Measurements from ENCODE around the gene TDRD9.

Gene TDRD9

GRCh38 chr14:104080376-104081260 lies 152.4 kb downstream of the TDRD9 start:
- H3K4me3 ChIP-seq (ENCODE audit: low read depth, low read length) = no peak overlapping the region
- TF ChIP-seq MAX (IDR thresholded peaks at IDR 0.05; ENCODE audit: low read depth, low read length) (no peak), POLR2A (IDR thresholded peaks at IDR 0.05; ENCODE audit: extremely low read depth, insufficient read length) (no peak), MYC (IDR thresholded peaks at IDR 0.05; ENCODE audit: low read depth, low read length) (no peak)
- TF ChIP-seq, protein P1, sequence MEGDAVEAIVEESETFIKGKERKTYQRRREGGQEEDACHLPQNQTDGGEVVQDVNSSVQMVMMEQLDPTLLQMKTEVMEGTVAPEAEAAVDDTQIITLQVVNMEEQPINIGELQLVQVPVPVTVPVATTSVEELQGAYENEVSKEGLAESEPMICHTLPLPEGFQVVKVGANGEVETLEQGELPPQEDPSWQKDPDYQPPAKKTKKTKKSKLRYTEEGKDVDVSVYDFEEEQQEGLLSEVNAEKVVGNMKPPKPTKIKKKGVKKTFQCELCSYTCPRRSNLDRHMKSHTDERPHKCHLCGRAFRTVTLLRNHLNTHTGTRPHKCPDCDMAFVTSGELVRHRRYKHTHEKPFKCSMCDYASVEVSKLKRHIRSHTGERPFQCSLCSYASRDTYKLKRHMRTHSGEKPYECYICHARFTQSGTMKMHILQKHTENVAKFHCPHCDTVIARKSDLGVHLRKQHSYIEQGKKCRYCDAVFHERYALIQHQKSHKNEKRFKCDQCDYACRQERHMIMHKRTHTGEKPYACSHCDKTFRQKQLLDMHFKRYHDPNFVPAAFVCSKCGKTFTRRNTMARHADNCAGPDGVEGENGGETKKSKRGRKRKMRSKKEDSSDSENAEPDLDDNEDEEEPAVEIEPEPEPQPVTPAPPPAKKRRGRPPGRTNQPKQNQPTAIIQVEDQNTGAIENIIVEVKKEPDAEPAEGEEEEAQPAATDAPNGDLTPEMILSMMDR (IDR thresholded peaks at IDR 0.05; ENCODE audit: low read depth, low read length) = no peak
- DNase-seq (ENCODE audit: low read depth) = no peak

GRCh38 chr14:104081261-104081835 lies 153.1 kb downstream of the TDRD9 start:
- H3K4me3 ChIP-seq (ENCODE audit: low read depth, low read length) = no peak overlapping the region
- no peak for DNase-seq (ENCODE audit: low read depth)
- TF ChIP-seq, protein P1 (IDR thresholded peaks at IDR 0.05; ENCODE audit: low read depth, low read length) = no peak
- TF ChIP-seq POLR2A (IDR thresholded peaks at IDR 0.05; ENCODE audit: extremely low read depth, insufficient read length) = no peak
- TF ChIP-seq MYC (IDR thresholded peaks at IDR 0.05; ENCODE audit: low read depth, low read length) = no peak

GRCh38 chr14:104081951-104082464 lies 153.8 kb downstream of the TDRD9 start:
- no peak for DNase-seq (ENCODE audit: low read depth)
- TF ChIP-seq POLR2A (IDR thresholded peaks at IDR 0.05; ENCODE audit: extremely low read depth, insufficient read length) = no peak
- TF ChIP-seq, protein P1 (IDR thresholded peaks at IDR 0.05; ENCODE audit: low read depth, low read length) = no peak
- no peak for TF ChIP-seq MYC (IDR thresholded peaks at IDR 0.05; ENCODE audit: low read depth, low read length)
- TF ChIP-seq MAX (IDR thresholded peaks at IDR 0.05; ENCODE audit: low read depth, low read length) = no peak

DNA sequence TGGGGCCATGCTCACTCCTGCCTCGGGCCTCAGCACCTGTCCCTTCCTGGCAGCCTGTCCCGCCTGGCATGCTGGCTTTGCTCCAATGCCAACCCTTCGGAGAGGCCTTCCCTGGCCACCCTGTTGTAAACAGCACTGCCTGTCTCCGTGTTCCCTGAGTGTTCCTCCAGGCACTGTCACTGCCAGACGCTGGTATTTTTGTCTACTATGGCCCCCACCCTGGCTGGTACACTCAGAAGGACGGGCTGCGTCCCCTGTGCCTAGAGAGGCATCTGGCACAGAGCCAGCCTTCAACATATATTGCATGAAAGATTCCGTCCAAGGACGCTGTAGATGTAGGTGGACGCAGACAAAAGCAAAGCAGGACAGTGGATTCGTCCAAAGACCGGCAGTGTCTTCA lies 154.6 kb downstream of the TDRD9 start:
- DNase-seq (ENCODE audit: low read depth) = no peak
- H3K4me3 ChIP-seq (ENCODE audit: low read depth, low read length) = no peak overlapping the region
- no peak for TF ChIP-seq MYC (IDR thresholded peaks at IDR 0.05; ENCODE audit: low read depth, low read length)

More at GRCh38 chr14:104081951-104082464, 153.8 kb downstream of the TDRD9 start:
- no peak overlapping the region for H3K4me3 ChIP-seq (ENCODE audit: low read depth, low read length)

DNA sequence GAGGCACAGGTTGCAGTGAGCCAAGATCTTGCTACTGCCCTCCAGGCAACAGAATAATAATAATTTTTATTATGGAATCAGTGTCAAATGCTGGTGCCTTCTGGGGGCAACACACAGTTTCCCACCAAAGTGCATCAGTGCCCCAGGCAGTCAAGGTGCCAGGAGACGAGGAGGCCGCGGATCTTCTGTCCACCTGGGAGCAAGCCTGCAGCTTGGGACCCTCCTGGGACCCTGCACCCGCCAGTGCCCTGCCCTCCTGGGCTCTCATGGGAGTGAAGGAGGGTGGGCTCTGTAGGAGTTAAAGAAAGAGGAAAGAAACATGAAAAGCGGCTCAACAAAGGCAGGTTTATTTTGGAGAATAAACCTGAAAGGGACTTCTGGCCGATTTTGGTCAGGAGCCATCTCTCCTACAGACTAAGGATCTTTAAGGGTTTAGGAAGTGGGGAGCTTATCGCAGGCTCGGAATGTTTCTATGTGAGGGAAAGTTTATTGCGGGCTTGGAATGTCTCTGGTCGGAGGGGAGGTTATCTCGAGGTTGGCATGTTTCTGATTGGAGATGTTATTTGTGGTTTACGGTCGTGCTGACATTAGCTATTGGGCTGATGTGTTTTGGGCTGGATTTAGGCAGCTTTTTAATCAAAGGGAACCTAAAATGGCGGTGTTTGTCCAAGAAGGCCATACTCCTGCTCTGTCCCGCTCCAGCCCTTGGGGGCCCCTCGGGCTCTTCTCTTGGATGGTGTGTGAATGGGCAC lies 156.2 kb downstream of the TDRD9 start:
- no peak for DNase-seq (ENCODE audit: low read depth)
- TF ChIP-seq MAX (IDR thresholded peaks at IDR 0.05; ENCODE audit: low read depth, low read length) = no peak
- TF ChIP-seq, protein P1 (IDR thresholded peaks at IDR 0.05; ENCODE audit: low read depth, low read length) = no peak
- TF ChIP-seq MYC (IDR thresholded peaks at IDR 0.05; ENCODE audit: low read depth, low read length) = no peak
- no peak for TF ChIP-seq POLR2A (IDR thresholded peaks at IDR 0.05; ENCODE audit: extremely low read depth, insufficient read length)
- H3K4me3 ChIP-seq (ENCODE audit: low read depth, low read length) = no peak overlapping the region
